Measurements from ENCODE around the gene PBX4. TPM values are rescaled to one million over a fixed set of nuclear protein-coding genes. Genes with fewer than 3 reads are reported as not detected.
A peak's percentile ranks its signal among the peaks of the same experiment; 100 is the strongest.

PBX4 gene
- total RNA-seq, 3 donors from 2014 or later (not counting 1 experiment from before 2014, with no cell fraction given): 10.7 to 15.9 (median 11.1) TPM

DNA sequence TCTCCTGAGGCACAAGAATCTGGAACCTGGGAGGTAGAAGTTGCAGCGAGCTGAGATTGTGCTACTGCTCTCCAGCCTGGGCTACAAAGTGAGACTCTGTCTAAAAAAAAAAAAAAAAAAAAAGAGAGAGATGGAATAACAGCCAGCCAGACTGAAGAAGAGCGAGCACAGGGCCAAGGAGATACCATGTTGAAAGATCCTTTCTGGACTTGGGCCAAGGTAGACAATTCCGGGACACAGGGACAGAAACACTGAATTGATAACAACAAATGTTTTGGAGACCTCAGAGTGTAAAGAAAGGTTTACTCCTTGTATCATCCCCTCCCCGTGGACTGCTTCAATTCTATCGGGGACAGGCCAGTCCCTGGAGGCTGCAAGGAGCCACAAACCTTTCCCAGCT lies 4.9 kb upstream of the PBX4 start:
- DNase-seq (no peak), ATAC-seq (no peak)
- Histone ChIP-seq H3K27ac (ENCODE audit: low read length) (no peak overlapping the region), H3K4me1 (ENCODE audit: control insufficient read depth, insufficient read depth, low read length) (peaks cover 24% of the 10 kb centered on the region), H3K36me3 (ENCODE audit: control insufficient read depth, insufficient read depth, low read length) (no peaks in the 10 kb centered on the region), H3K9me3 (ENCODE audit: control insufficient read depth, insufficient read depth, low read length) (no peaks in the 10 kb centered on the region), H3K4me3 (ENCODE audit: low read length) (no peak overlapping the region), H3K27me3 (ENCODE audit: control insufficient read depth, insufficient read depth, low read length) (no peaks in the 10 kb centered on the region)
- Mint-ChIP-seq H3K9me3 (no peaks in the 10 kb centered on the region), H3K27ac (no peak overlapping the region), H3K4me1 (peaks cover 26 to 28% of the 10 kb centered on the region in 2 donors), H3K4me3 (no peak overlapping the region), H3K27me3 (ENCODE audit: low read depth in 2 of 2) (no peaks in the 10 kb centered on the region), H3K36me3 (no peaks in the 10 kb centered on the region)
- intact Hi-C loops (cut with micrococcal nuclease): no loop called here
- no peak for TF ChIP-seq CTCF (IDR thresholded peaks at IDR 0.05)
- 84% methylated on average over 5 of the region's 5 CpGs for WGBS (ENCODE audit: insufficient coverage)

DNA sequence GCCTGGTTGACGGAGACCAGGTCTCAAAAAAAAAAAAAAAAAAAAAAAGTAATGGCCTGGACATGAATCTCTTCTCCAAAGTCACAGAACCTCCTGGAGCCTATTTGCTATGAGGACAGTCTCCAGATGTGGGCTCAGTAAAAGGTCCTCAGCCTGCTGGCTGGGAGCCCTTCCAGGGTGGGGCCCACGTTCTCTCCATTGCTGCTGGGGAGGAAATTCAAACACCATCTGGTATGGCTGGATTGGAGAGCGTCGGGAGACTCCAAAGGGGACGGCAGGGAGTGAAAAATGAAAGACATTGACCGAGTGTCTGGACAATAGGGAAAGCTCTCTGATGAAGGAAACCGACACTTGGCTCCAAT lies 1.3 kb upstream of the PBX4 start:
- Histone ChIP-seq H3K9me3 (ENCODE audit: control insufficient read depth, insufficient read depth, low read length) (no peaks in the 10 kb centered on the region), H3K4me1 (ENCODE audit: control insufficient read depth, insufficient read depth, low read length) (peaks cover 29% of the 10 kb centered on the region), H3K27me3 (ENCODE audit: control insufficient read depth, insufficient read depth, low read length) (no peaks in the 10 kb centered on the region), H3K27ac (ENCODE audit: low read length) (no peak overlapping the region), H3K4me3 (ENCODE audit: low read length) (no peak overlapping the region), H3K36me3 (ENCODE audit: control insufficient read depth, insufficient read depth, low read length) (no peaks in the 10 kb centered on the region)
- no peak for TF ChIP-seq CTCF (IDR thresholded peaks at IDR 0.05)
- 96% methylated on average over 7 of the region's 7 CpGs for WGBS (ENCODE audit: insufficient coverage)
- H3K36me3 Mint-ChIP-seq: no peaks in the 10 kb centered on the region
- no peaks in the 10 kb centered on the region for H3K9me3 Mint-ChIP-seq
- peak overlapping the region; percentile 29 to 94 for H3K27ac Mint-ChIP-seq
- intact Hi-C loops (cut with micrococcal nuclease): loop anchor here (2.0 kb wide), 1 partner anchor 201 kb away; the partner anchor contains the start of gene ZNF506
- H3K4me3 Mint-ChIP-seq: no peak overlapping the region
- H3K4me1 Mint-ChIP-seq: peaks cover 35 to 39% of the 10 kb centered on the region in 2 donors
- DNase-seq: no peak
- no peaks in the 10 kb centered on the region for H3K27me3 Mint-ChIP-seq (ENCODE audit: low read depth in 2 of 2)
- ATAC-seq: no peak

- H3K4me3 ChIP-seq (ENCODE audit: low read length): peak overlapping the region; percentile 22
- no peaks in the 10 kb centered on the region for H3K9me3 ChIP-seq (ENCODE audit: control insufficient read depth, insufficient read depth, low read length)
- peaks cover 34% of the 10 kb centered on the region for H3K4me1 ChIP-seq (ENCODE audit: control insufficient read depth, insufficient read depth, low read length)
- Mint-ChIP-seq H3K36me3 (no peaks in the 10 kb centered on the region), H3K27ac (peak overlapping the region; percentile 90 to 94), H3K4me3 (peak overlapping the region; percentile 92), H3K9me3 (no peaks in the 10 kb centered on the region), H3K27me3 (ENCODE audit: low read depth in 2 of 2) (no peaks in the 10 kb centered on the region), H3K4me1 (peaks cover 35 to 39% of the 10 kb centered on the region in 2 donors)
- no peak for TF ChIP-seq CTCF (IDR thresholded peaks at IDR 0.05)
- intact Hi-C loops (cut with micrococcal nuclease): loop anchor here (2.0 kb wide), 1 partner anchor 201 kb away; the partner anchor contains the start of gene ZNF506
- DNase-seq (no peak), ATAC-seq (no peak)
- no peaks in the 10 kb centered on the region for H3K27me3 ChIP-seq (ENCODE audit: control insufficient read depth, insufficient read depth, low read length)
- 82% methylated on average over 21 of the region's 21 CpGs for WGBS (ENCODE audit: insufficient coverage)
- H3K27ac ChIP-seq (ENCODE audit: low read length): peak overlapping the region; percentile 47
- no peaks in the 10 kb centered on the region for H3K36me3 ChIP-seq (ENCODE audit: control insufficient read depth, insufficient read depth, low read length)
Observed at GRCh38 chr19:19619181-19619848, 828 bp upstream of the PBX4 start.

- no peaks in the 10 kb centered on the region for H3K27me3 Mint-ChIP-seq (ENCODE audit: low read depth in 2 of 2)
- H3K27ac ChIP-seq (ENCODE audit: low read length): peak overlapping the region; percentile 82
- peaks cover 40 to 46% of the 10 kb centered on the region in 2 donors for H3K4me1 Mint-ChIP-seq
- H3K9me3 ChIP-seq (ENCODE audit: control insufficient read depth, insufficient read depth, low read length): no peaks in the 10 kb centered on the region
- no peak overlapping the region for H3K4me3 ChIP-seq (ENCODE audit: low read length)
- peaks cover 39% of the 10 kb centered on the region for H3K4me1 ChIP-seq (ENCODE audit: control insufficient read depth, insufficient read depth, low read length)
- intact Hi-C loops (cut with micrococcal nuclease): no loop called here
- DNase-seq: peak; percentile 55 to 76
- H3K36me3 Mint-ChIP-seq: no peaks in the 10 kb centered on the region
- no peaks in the 10 kb centered on the region for H3K9me3 Mint-ChIP-seq
- TF ChIP-seq CTCF (IDR thresholded peaks at IDR 0.05): no peak
- no peaks in the 10 kb centered on the region for H3K27me3 ChIP-seq (ENCODE audit: control insufficient read depth, insufficient read depth, low read length)
- ATAC-seq: peak; percentile 58 to 69 (median 64)
- WGBS (ENCODE audit: insufficient coverage): 40% methylated on average over 1 of the region's 3 CpGs
- H3K36me3 ChIP-seq (ENCODE audit: control insufficient read depth, insufficient read depth, low read length): no peaks in the 10 kb centered on the region
- peak overlapping the region; percentile 65 for H3K4me3 Mint-ChIP-seq
- H3K27ac Mint-ChIP-seq: peak overlapping the region; percentile 89 to 95
Observed at GRCh38 chr19:19615086-19615485, 3.4 kb downstream of the PBX4 start.
